Tibial nerve (tissue), 4 donors: Measurements from ENCODE around the gene ZNF14. TPM values are rescaled to one million over a fixed set of nuclear protein-coding genes. Genes with fewer than 3 reads are reported as not detected.

Source experiments
- DNase-seq, 2 donors: peaks; one replicate each; pipeline ENCODE4 v3.0.0-alpha.2; 2019; ENCODE audit warnings: low spot score in 2 of 2
- H3K27ac ChIP-seq, 4 donors: fragments of 200-600 bp; sonication (generic) in 3 of 4; one replicate each; pipeline ENCODE4 v1.5.1; 2017 to 2019; ENCODE audit warnings: mild to moderate bottlenecking in 1 of 4
- H3K27me3 ChIP-seq, 2 donors: fragments of 200-600 bp; sonication (generic) in 1 of 2; one replicate each; pipeline versions ENCODE4 v1.5.1 to v1.6.0; 2017 to 2019
- H3K36me3 ChIP-seq, 3 donors: fragments of 200-600 bp; sonication (generic); one replicate each; pipeline ENCODE4 v1.5.1; 2018 to 2019
- H3K4me1 ChIP-seq, 4 donors: fragments of 200-600 bp; sonication (generic) in 3 of 4; one replicate each; pipeline ENCODE4 v1.5.1; 2017 to 2019
- H3K4me3 ChIP-seq, 4 donors: fragments of 200-600 bp; sonication (generic) in 3 of 4; one replicate each; pipeline ENCODE4 v1.5.1; 2017 to 2019; ENCODE audit warnings: mild to moderate bottlenecking in 1 of 4, moderate library complexity in 1 of 4
- H3K9me3 ChIP-seq, 4 donors: fragments of 200-600 bp; sonication (generic) in 3 of 4; one replicate each; pipeline ENCODE4 v1.5.1; 2017 to 2019
- CTCF ChIP-seq, 5 experiments: fragments of 200-600 bp in 3 of 5; fragments of 450-650 bp in 2 of 5; sonication (generic) in 3 of 5; IDR thresholded peaks; one replicate each; pipeline ENCODE4 v1.5.1; 2016 to 2019; ENCODE audit warnings: antibody characterized with exemption in 5 of 5, mild to moderate bottlenecking in 3 of 5, moderate library complexity in 2 of 5
- EP300 ChIP-seq, 2 donors: sonication (generic); formaldehyde crosslinking; IDR thresholded peaks; one replicate each; pipeline ENCODE4 v1.6.1; 2017; ENCODE audit warnings: antibody characterized with exemption in 2 of 2, mild to moderate bottlenecking in 1 of 2
- POLR2A ChIP-seq, 2 donors: fragments of 450-650 bp; IDR thresholded peaks; one replicate each; pipeline ENCODE4 v1.6.1; 2017; ENCODE audit warnings: antibody characterized with exemption in 2 of 2, mild to moderate bottlenecking in 2 of 2, moderate library complexity in 2 of 2
- WGBS, 2 donors: methylation state at CpG; one replicate each; pipeline ENCODE4 v1.1.5; 2018; 5-methylcytosine and 5-hydroxymethylcytosine counted together
- total RNA-seq, 4 donors: library from RNA; depleted of rRNA; stranded (reverse); fragments of >200 nt; gene quantifications; one replicate each; pipeline ENCODE4 v1.1.0, GENCODE V29; 2016

The ZNF14 gene
- total RNA-seq, 4 donors from 2014 or later = 12.0 to 14.2 (median 13.3) TPM

- TF ChIP-seq EP300 (IDR thresholded peaks at IDR 0.05) (no peak), CTCF (IDR thresholded peaks at IDR 0.05) (no peak), POLR2A (IDR thresholded peaks at IDR 0.05) (no peak)
- 64 to 83% methylated on average over 8 to 12 of the region's 12 CpGs for WGBS, 2 donors
- Histone ChIP-seq H3K4me3 (no peak overlapping the region), H3K36me3 (peaks cover 0 to 12% (median 0%) of the 10 kb centered on the region in 3 donors), H3K9me3 (peaks cover 0 to 8% (median 0%) of the 10 kb centered on the region in 4 donors), H3K27me3 (no peaks in the 10 kb centered on the region), H3K27ac (no peak overlapping the region), H3K4me1 (no peaks in the 10 kb centered on the region)
- DNase-seq = no peak
Observed at GRCh38 chr19:19751846-19752245, 18.9 kb upstream of the ZNF14 start.

GRCh38 chr19:19750842-19751790 lies 18.2 kb upstream of the ZNF14 start:
- DNase-seq = no peak

GRCh38 chr19:19749908-19750841 lies 17.3 kb upstream of the ZNF14 start:
- peaks cover 0 to 9% (median 0%) of the 10 kb centered on the region in 3 donors for H3K36me3 ChIP-seq
- peaks cover 0 to 8% (median 0%) of the 10 kb centered on the region in 4 donors for H3K9me3 ChIP-seq
- no peaks in the 10 kb centered on the region for H3K4me1 ChIP-seq
- no peak for DNase-seq
- no peak for TF ChIP-seq CTCF (IDR thresholded peaks at IDR 0.05)
- H3K4me3 ChIP-seq = no peak overlapping the region
- H3K27ac ChIP-seq = no peak overlapping the region
- no peaks in the 10 kb centered on the region for H3K27me3 ChIP-seq
- WGBS, 2 donors = 75 to 81% methylated on average over 14 to 16 of the region's 17 CpGs

More at GRCh38 chr19:19750842-19751790, 18.2 kb upstream of the ZNF14 start:
- TF ChIP-seq EP300 (IDR thresholded peaks at IDR 0.05) (no peak), CTCF (IDR thresholded peaks at IDR 0.05) (no peak), POLR2A (IDR thresholded peaks at IDR 0.05) (no peak)
- no peak overlapping the region for H3K27ac ChIP-seq
- H3K9me3 ChIP-seq = peaks cover 0 to 8% (median 0%) of the 10 kb centered on the region in 4 donors
- no peaks in the 10 kb centered on the region for H3K4me1 ChIP-seq
- WGBS, 2 donors = 86 to 88% methylated on average over 28 to 40 of the region's 40 CpGs
- peaks cover 0 to 9% (median 0%) of the 10 kb centered on the region in 3 donors for H3K36me3 ChIP-seq
- H3K27me3 ChIP-seq = no peaks in the 10 kb centered on the region
- H3K4me3 ChIP-seq = no peak overlapping the region

GRCh38 chr19:19749117-19749907 lies 16.4 kb upstream of the ZNF14 start:
- H3K4me1 ChIP-seq = no peaks in the 10 kb centered on the region
- H3K9me3 ChIP-seq = peaks cover 0 to 14% (median 0%) of the 10 kb centered on the region in 4 donors
- H3K27me3 ChIP-seq = no peaks in the 10 kb centered on the region
- no peak overlapping the region for H3K4me3 ChIP-seq
- no peak for TF ChIP-seq CTCF (IDR thresholded peaks at IDR 0.05)
- no peak for TF ChIP-seq POLR2A (IDR thresholded peaks at IDR 0.05)
- no peak for TF ChIP-seq EP300 (IDR thresholded peaks at IDR 0.05)
- 76 to 84% methylated on average over 13 of the region's 13 CpGs for WGBS, 2 donors
- DNase-seq = no peak
- H3K27ac ChIP-seq = no peak overlapping the region
- H3K36me3 ChIP-seq = peaks cover 0 to 9% (median 0%) of the 10 kb centered on the region in 3 donors
